MM.1S (cell line): ENCODE results near the gene TMEM62.
"Not testable (repeated sequence)": the region's sequence is repeated elsewhere in the genome, so short reads cannot be mapped to it uniquely, and the experiment has no call there.

Experiments
- DNase-seq: peaks from one replicate; pipeline ENCODE4 v3.0.0-alpha.2; 2015
- H2AFZ ChIP-seq: fragments of 300-600 bp; sonication (generic); 2 replicates; pipeline ENCODE4 v1.6.0; 2016; ENCODE audit warnings: antibody characterized with exemption, low read length
- H3F3A ChIP-seq: fragments of 300-600 bp; sonication (generic); 2 replicates; pipeline ENCODE4 v1.6.1; 2016; ENCODE audit warnings: mild to moderate bottlenecking, antibody characterized with exemption, low read length, moderate library complexity, mixed read lengths; ENCODE audit not compliant: insufficient read depth
- H3K27ac ChIP-seq: fragments of 300-600 bp; sonication (generic); 2 replicates; pipeline ENCODE4 v1.5.1; 2016; ENCODE audit warnings: mild to moderate bottlenecking, low read length
- H3K27me3 ChIP-seq: fragments of 300-600 bp; sonication (generic); replicated peaks from 2 replicates; pipeline ENCODE4 v1.6.0; 2016; ENCODE audit warnings: low read length; ENCODE audit not compliant: insufficient read depth
- H3K36me3 ChIP-seq: fragments of 300-600 bp; sonication (generic); replicated peaks from 2 replicates; pipeline ENCODE4 v1.6.1; 2016; ENCODE audit warnings: mild to moderate bottlenecking, low read length, mixed read lengths; ENCODE audit not compliant: insufficient read depth
- H3K4me1 ChIP-seq: fragments of 300-600 bp; sonication (generic); 2 replicates; pipeline ENCODE4 v1.6.1; 2016; ENCODE audit warnings: low read length, mixed read lengths
- H3K4me2 ChIP-seq: fragments of 300-600 bp; sonication (generic); 2 replicates; pipeline ENCODE4 v1.6.0; 2016; ENCODE audit warnings: low read depth, low read length
- H3K4me3 ChIP-seq: fragments of 300-600 bp; sonication (generic); 2 replicates; pipeline ENCODE4 v1.5.1; 2016; ENCODE audit warnings: low read length, mixed read lengths
- H3K79me2 ChIP-seq: fragments of 300-600 bp; sonication (generic); 2 replicates; pipeline ENCODE4 v1.6.1; 2016; ENCODE audit warnings: mixed run types, low read length, mixed read lengths
- H3K9ac ChIP-seq: fragments of 300-600 bp; sonication (generic); 2 replicates; pipeline ENCODE4 v1.6.1; 2016; ENCODE audit warnings: low read length, mixed read lengths
- H3K9me2 ChIP-seq: fragments of 300-600 bp; sonication (generic); replicated peaks from 2 replicates; pipeline ENCODE4 v1.6.1; 2016; ENCODE audit warnings: mild to moderate bottlenecking, low read length, mixed read lengths; ENCODE audit not compliant: insufficient read depth
- H3K9me3 ChIP-seq: fragments of 300-600 bp; sonication (generic); replicated peaks from 2 replicates; pipeline ENCODE4 v1.6.1; 2016; ENCODE audit warnings: mild to moderate bottlenecking, low read length, mixed read lengths; ENCODE audit not compliant: insufficient read depth
- H4K20me1 ChIP-seq: fragments of 300-600 bp; sonication (generic); 2 replicates; pipeline ENCODE4 v1.6.1; 2016; ENCODE audit warnings: mild to moderate bottlenecking, low read length, moderate library complexity, mixed read lengths; ENCODE audit not compliant: insufficient read depth
- CTCF ChIP-seq: fragments of 300-600 bp; sonication (generic); IDR thresholded peaks from 2 replicates; pipeline ENCODE4 v1.5.1; 2016; ENCODE audit warnings: antibody characterized with exemption, low read length, mixed read lengths
- EZH2 ChIP-seq: fragments of 300-600 bp; sonication (generic); optimal IDR thresholded peaks from 2 replicates; pipeline ENCODE3; 2017; ENCODE audit warnings: low read depth, mild to moderate bottlenecking, antibody characterized with exemption, low read length, mixed read lengths
- EZH2phosphoT487 ChIP-seq: fragments of 300-600 bp; sonication (generic); IDR thresholded peaks from 2 replicates; pipeline ENCODE4 v1.6.1; 2018; ENCODE audit warnings: antibody characterized with exemption, low read length

The TMEM62 gene

GRCh38 chr15:43196760-43197548, 63.6 kb downstream of the TMEM62 start:
- no peak for TF ChIP-seq EZH2
- Histone ChIP-seq H3K27ac (no peak overlapping the region), H3K36me3 (0 out of 2 replicates have a peak, but pooled peaks cover 5% of the 10 kb centered on the region), H3K27me3 (no peaks in the 10 kb centered on the region), H3K4me2 (no peak overlapping the region), H3K79me2 (no peaks in the 10 kb centered on the region), H2AFZ (no peak overlapping the region), H4K20me1 (no peaks in the 10 kb centered on the region), H3K9me3 (no peaks in the 10 kb centered on the region), H3K4me1 (no peaks in the 10 kb centered on the region), H3K9me2 (no peaks in the 10 kb centered on the region), H3K9ac (no peak overlapping the region), H3F3A (no peaks in the 10 kb centered on the region; the same call in 1 of the 2 replicates), H3K4me3 (no peak overlapping the region)
- no peak for DNase-seq

GRCh38 chr15:43197773-43198172, 64.4 kb downstream of the TMEM62 start:
- H3K79me2 ChIP-seq, H2AFZ ChIP-seq, H3K27me3 ChIP-seq, H3K4me1 ChIP-seq, H3K27ac ChIP-seq, H4K20me1 ChIP-seq, H3K4me3 ChIP-seq, H3K4me2 ChIP-seq, H3K9me3 ChIP-seq, H3K9me2 ChIP-seq, DNase-seq, H3F3A ChIP-seq, H3K9ac ChIP-seq, H3K36me3 ChIP-seq: not testable (repeated sequence)

- H3K27ac ChIP-seq, H3K9ac ChIP-seq, H3K27me3 ChIP-seq, H4K20me1 ChIP-seq, H3K4me1 ChIP-seq, H3K9me3 ChIP-seq, H3K9me2 ChIP-seq, H2AFZ ChIP-seq, H3F3A ChIP-seq, H3K4me2 ChIP-seq, DNase-seq, H3K4me3 ChIP-seq, H3K36me3 ChIP-seq, H3K79me2 ChIP-seq: not testable (repeated sequence)
These were observed 65.2 kb downstream of the TMEM62 start for GRCh38 chr15:43198556-43198955.

GRCh38 chr15:43198992-43199391, 65.6 kb downstream of the TMEM62 start:
- no peak overlapping the region for H3K9ac ChIP-seq
- no peaks in the 10 kb centered on the region for H3K27me3 ChIP-seq
- H3K9me2 ChIP-seq, result no peaks in the 10 kb centered on the region
- no peak overlapping the region for H3K4me3 ChIP-seq
- H2AFZ ChIP-seq, result no peak overlapping the region
- 0 out of 2 replicates have a peak, but pooled peaks cover 2% of the 10 kb centered on the region for H3K36me3 ChIP-seq
- TF ChIP-seq EZH2 (no peak), CTCF (no peak), EZH2phosphoT487 (no peak)
- H3K9me3 ChIP-seq, result no peaks in the 10 kb centered on the region
- H3F3A ChIP-seq, result no peaks in the 10 kb centered on the region; the same call in 1 of the 2 replicates
- no peak overlapping the region for H3K27ac ChIP-seq
- DNase-seq, result no peak
- H4K20me1 ChIP-seq, result no peaks in the 10 kb centered on the region
- H3K4me1 ChIP-seq, result no peaks in the 10 kb centered on the region
- H3K79me2 ChIP-seq, result no peaks in the 10 kb centered on the region
- no peak overlapping the region for H3K4me2 ChIP-seq
